ENCODE measurements around the gene SLC6A9.

The SLC6A9 gene

DNA sequence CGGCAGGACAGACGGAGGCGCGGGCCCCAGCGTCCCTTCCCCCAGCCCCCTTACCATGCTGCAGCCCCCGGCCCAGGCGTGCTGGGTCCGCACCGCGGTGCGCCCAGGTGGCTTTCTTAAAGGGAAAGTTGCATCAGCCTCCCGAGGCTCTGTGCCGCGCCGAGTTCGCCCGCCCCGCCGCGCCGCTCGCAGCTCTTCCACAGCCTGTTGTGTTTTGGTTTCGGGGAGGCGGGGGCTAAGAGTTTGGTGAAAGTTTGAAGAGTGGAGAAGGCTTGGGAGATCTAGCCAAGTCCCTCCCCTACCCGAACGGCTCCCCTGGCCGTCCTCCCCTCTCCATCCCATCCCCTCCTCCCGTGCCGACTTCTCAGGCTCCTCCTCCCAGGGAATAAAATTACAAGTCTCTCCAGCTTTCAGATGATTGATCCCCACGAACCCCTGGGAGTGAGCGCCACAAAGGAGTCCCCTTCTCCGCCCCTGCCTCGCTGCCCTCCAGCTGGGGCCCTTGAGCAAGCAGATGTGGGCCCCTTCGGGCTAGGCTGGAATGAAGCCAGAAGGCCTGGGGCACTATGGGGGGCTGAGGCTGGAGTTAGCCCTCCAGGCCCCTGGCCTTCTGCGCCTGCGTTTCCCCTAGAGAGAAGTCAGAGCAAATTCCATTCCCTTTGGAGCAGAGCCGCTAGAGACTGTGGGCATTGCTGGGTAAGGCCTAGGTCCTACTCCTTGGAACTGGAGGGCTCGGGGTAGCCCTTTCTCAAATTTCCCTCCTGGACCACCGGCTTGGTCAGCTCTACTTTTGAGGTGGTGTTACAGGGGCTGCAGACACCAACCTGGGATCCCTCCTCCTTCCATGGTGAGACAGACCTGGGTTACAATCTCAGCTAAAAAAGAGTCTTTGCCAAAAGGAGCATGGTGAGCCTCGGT, at the start of gene SLC6A9:
SLC6A9 (minus strand) TSS at position 211 of the 918 bp plus-strand sequence. CDS start 7,185 bp downstream, outside the sequence.
- peak; percentile 30 for DNase-seq

DNA sequence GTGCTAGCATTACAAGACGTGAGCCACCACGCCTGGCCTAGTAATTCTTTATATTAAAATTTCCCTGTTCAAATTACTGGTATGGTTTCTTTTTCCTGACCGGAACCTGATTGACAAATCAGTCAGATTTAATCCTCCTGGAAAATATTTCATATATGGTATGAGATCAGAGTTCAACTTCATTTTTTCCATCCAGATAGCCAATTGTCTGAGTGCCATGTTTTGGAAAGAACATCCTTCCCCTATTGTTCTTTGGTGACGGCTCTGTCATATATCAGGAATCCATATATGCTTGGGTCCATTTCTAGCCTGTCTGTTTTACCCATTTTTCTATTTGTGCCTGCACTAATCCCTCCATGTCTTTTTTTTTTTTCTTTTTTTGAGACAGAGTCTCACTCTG, 48.3 kb upstream of the SLC6A9 start:
- DNase-seq = no peak

DNA sequence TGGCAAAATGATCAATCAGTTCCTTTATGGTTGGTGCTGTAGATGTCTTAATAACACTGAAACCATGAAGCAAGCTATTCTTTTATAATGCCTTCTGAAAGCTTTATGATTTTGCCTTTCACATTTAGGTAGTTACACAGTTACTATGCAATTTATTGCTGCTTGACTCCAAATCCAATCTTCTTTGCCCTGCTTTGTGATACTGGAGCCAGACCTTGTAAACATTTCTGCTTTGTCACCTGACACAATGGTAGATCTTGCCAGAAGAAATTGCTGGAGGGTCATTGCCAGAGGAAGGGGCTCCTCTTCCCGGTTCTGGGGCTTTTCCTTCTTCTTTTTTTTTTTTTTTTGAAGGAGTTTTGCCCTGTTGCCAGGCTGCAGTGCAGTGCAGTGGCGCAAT, 46.8 kb upstream of the SLC6A9 start:
- no peak for DNase-seq

DNA sequence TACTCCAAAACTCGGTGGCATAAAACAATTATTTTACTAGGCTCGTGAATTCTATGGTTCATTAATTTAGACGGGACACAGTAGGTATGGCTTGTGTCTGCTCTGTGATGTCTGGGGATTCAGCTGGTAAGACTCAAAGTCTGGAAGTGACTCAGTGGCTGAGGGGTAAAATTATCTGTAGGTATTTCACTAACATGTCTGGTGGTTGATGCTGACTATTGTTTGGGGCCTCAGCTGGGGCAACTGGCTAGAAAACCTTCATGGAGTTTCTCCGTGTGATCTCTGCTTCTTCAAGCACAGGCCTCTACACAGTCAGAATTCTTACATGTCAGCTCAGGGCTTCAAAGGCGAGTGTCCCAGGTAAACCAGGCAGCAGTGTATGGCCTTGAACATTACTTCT, 46.2 kb upstream of the SLC6A9 start:
- no peak for DNase-seq

DNA sequence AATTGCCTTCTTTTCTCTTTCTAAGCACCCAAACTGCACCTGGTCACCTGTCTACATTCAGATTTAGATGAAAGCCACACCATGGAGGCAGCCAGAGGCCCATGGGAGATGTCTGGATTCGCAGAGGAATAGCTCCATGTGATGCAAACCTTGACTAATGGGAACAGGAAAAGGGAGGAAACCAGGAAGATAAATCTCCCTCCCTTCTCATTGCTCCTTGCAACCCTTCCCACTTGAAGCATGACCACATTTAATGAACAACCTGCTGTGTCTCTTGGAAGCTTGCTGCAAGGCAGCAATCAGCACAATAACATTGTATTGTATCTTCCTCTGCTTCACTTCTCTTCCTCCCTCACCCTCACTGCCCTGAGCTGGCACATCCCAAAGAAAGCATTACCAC, 44.8 kb upstream of the SLC6A9 start:
- DNase-seq = no peak

DNA sequence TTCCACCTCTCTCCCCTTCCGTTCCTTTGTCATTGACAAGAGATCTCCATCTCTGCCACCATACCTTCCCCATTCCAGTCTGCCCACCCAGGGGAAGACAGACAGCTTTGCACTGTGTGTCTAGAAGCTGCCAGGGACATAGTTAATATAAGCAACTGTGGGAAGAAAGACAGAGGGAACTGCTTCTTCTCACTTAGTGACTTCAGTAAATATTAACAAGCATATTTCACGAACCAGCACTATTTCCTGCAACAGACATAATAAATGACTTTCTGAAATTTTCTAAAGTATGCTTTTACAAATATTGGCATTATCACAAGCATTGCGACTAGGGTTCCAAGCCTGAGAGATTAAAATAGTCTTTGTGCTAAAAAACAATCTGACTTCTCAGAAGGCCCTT, 43.2 kb upstream of the SLC6A9 start:
- DNase-seq = no peak

DNA sequence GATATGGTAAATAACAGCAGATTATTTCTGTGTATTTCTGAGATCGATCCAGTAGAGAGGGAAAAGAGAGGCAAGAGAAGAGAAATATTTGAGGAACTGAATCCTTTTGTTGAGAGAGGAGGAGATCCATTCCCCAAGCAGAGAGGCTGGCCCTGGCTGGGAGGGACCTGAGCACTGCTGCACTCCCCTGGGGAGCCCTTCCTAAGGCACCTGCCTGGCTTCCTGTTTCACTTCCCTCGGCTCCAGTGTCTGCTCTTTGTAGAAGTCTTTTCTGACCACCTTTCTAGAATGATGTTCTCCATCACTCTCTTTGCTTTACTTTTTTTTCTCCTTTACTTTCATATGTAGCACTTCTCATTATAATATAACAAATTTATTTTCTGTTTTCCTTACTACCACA, 42.3 kb upstream of the SLC6A9 start:
- DNase-seq = no peak

DNA sequence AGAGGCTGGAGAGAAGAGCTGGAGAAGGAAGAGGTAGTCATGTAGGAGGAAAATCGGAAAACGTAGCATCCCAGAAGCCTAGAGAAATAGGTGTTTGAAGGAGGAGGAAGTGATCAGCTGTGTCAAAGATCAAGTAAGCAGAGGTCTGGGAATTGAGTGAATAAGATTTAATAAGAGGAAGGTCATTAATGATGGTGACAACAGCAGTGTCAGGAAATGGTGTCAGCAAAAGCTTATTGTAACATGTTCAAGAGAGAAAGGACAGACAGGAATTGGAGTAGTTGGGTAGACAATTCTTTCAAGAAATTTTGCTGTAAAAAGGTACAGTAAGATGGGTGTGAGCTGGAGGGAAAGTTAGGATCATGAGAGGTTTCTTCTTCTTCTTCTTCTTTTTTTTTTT, 41.6 kb upstream of the SLC6A9 start:
- no peak for DNase-seq

DNA sequence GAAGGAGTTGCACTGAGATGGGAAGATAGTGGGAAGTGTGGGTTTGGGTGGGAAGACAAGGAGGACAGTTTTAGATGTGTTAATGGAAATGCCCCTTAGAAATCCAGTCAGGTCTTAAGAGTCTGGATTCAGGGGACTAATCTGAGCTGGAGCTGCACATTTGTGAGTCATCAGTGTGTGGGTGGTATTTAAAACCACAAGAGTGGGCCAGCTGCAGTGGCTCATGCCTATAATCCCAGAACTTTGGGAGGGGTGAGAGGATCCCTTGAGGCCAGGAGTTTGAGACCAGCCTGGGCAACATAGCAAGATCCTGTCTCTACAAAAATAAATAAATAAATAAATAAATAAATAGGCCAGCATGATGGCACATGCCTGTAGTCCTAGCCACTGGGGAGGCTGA, 40.9 kb upstream of the SLC6A9 start:
- DNase-seq = no peak

DNA sequence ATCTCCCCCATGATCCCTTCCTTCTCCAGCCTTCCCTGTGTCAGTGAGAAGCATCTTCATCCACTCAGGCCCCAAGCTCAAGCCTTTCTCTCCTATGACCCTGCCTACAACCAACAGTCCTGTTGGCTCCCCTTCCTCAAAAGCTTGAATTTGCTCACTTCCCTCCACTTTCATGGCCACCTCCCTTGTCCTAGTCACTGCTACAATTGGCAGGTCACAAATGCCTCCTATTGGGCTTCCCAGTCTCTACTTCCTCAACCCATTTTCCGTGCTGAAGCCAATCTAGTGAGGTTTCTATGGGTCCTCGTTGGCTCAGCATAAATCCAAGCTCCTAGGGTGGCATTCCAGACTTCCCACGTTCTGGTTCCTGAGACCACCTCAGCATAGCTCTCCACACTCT, 40.2 kb upstream of the SLC6A9 start:
- no peak for DNase-seq

DNA sequence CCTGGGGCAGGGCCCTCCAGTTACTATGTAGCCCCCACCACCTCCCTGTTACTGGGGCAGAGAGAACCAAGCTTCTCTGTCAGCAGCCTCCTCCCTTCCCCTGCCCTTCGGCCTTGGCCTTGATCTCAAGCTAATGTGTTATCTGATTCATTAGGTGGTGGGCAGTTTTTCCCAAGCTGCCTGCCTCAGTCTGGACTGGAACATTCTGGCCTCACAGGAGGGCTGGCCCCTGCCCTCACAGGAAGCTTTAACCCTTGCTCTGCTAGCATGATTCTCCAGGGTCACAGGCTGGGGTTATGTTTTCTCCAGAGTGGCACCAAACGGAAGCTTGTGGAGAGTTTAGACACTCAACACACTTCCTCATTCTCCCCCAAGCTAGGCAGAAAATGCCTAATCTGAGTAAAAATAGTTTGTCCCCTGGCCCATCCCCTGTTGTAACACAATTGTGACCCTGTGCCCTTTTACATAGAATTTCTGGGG, 37.2 kb upstream of the SLC6A9 start:
- no peak for DNase-seq

DNA sequence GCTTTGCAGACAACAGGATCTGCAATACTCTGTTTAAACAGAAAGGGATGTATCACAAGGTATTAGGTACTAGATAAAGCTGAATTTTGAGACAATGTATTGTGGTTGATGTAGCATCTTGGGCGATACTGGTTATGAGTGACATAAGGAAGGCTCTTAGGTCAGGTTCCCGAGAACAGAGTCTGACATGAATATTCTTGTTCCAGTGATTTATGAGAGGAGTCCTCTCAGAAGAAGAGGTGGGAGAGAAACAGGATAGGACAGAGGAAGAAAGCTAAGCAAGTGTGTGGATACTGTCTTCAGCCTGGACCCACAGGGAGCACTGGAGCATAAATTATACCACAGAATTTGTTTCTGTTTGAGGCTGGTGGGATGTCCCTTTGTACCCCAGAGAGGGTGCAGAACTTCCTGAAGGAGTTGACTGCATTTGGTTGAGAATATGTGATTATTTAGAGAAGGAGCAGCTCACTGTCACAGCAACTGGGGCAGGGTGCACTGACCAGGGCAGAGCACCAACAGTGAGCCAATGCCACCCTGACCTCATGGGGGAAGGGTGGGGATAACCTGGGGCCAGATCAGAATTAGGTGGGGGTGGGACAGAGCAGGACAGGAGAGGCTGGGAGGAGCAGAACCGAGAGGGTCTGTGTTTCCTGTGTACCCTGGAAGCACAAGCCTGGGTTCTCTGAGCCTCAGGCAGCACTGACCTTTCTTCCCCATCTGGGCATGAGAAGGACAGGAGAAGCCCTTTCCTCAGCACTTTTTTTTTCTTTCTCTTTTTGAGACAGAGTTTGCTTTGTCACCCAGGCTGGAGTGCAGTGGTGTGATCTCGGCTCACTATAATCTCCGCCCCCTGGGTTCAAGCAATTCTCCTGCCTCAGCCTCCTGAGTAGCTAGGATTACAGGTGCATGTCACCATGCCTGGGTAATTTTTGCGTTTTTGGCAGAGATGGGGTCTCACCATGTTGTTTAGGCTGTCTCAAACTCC, 36.3 kb upstream of the SLC6A9 start:
- no peak for DNase-seq

DNA sequence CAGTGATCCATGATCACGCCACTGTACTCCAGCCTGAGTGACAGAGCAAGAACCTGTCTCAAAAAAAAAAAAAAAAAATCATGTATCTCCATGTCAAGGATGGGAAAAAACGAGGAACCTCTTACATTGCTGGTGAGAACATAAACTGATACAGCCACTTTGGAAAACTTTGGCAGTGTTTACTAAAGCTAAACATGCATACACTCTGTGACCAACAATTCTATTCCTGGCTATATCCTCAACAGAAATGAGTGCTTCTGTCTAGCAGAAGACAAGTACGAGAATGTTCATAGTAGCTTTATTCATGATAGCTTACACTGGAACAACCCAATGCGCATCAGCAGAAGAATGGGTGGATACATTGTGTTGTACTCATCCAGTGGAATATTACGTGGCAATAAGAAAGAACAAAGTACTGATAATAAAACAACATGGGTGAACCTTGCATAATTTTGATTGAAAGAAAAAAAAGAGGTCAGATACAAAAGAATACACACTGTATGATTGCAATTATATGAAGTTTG, 31.5 kb upstream of the SLC6A9 start:
- DNase-seq = no peak

DNA sequence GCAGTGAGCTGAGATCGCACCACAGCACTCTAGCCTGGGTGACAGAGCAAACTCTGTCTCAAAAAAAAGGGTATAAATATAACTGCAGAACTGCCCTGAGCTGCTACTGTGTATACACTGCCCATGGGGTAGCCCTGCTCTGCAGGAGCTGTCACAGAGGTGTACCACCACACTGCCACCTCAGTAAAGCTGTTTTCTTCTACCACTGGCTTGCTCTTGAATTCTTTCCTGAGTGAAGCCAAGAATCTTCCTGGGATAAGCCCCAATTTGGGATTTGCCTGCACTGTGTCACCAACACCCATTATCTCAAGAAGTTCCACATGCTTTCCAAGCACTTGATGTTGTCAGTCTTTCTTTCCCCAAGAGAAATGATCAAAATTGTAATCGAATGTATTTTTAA, 30.6 kb upstream of the SLC6A9 start:
- DNase-seq = no peak

DNA sequence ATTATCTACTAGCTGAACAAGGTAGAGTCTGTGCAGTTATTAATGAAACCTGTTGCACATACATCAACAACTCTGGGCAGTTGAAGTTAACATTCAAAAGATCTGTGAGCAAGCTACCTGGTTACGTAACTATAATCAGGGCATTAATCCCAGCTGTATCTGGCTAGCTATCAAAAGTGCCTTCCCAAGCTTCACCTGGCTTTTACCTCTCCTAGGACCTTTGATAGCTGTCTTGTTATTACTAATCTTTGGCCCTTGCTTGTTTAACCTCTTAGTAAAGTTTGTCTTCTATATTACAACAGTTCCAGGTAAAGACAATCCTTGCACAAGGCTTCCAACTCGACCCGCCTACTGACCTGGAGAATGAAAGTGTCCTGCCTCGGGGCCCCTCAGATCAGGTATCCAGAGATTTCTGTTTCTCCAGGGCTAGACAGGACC, 29.6 kb upstream of the SLC6A9 start:
- DNase-seq = no peak

DNA sequence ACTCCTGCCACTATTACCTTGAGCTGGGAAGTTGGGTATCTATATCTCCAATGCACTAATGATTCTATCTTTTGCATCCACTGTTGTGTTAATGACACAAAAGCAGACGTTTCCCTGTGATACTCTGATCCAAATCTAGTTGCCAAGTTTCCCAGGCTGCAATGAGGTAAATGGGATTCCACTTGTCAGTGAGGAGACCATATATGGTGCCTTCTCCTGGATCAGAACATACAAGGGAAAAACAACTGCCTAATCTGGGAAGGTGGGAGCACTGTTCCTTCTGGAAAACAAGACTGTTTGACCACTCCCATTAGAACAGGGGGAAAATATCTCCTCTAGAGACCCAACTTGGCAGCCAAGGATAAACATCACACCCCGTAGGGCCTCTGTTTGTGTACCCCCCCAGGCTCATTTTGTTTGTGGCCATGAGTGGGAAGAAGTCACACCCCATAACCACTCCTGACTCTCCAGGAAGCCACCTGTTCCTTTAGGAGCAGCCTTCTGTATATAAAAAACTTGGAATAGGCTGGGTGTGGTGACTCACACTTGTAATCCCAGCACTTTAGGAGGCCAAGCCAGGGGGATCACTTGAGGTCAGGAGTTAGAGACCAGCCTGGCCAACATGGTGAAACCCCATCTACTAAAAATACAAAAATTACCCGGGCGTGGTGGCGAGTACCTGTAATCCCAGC, 28.5 kb upstream of the SLC6A9 start:
- DNase-seq = no peak

DNA sequence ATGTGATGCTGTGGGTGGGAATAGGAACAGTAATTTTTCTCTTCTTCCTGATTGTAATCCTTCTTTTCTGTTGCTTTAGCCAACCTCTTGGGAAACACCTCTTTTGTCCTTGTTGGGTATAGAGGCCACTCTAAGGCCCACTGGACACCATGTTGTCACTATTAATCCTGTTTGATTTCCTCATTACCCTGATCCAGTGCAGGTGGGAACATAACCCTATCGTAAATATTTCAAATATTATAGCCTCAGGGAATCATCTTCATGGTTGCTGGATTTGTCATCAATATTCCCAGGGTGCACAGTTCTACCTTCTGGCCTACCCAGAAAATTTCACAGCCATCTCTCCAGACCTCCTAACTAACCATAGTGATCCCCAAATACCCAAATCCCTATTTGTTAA, 27.9 kb upstream of the SLC6A9 start:
- no peak for DNase-seq

DNA sequence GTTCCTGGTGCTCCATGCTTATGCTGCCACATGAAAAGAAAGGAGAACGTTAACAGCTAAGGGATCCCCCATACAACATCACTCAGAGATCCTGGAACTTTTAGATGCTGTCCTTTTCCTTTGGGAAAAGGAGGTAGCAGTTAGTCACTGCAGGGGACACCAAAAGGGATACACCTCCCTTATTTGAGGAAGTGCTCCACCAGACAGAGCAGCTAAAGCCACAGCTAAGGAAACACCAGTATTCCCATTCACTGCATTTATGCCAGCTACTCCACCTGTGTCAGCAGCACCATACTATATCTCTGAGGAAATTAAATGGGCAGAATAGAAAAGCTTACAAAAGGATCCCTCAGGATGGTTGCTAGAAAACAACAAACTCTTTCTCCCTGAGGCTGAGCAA, 26.0 kb upstream of the SLC6A9 start:
- no peak for DNase-seq

DNA sequence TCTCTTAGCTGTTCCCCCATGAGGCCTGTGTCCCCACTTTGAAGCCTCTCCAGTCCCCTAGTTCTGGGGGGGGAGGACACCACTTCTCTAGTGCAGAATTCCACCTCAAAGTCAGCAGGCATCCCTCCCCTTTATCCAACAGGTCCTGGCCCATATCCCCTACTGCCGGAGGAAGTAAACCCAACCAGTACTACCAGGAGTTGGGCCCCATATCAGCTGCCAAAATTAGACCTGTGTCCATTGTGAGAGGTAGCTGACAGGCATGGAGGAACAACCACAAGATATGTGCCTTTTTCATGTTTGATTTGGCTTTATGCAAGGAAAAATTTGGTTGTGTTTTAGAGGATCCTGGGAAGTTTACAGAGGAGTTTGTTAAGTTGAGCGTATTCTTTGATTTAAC, 22.1 kb upstream of the SLC6A9 start:
- no peak for DNase-seq

DNA sequence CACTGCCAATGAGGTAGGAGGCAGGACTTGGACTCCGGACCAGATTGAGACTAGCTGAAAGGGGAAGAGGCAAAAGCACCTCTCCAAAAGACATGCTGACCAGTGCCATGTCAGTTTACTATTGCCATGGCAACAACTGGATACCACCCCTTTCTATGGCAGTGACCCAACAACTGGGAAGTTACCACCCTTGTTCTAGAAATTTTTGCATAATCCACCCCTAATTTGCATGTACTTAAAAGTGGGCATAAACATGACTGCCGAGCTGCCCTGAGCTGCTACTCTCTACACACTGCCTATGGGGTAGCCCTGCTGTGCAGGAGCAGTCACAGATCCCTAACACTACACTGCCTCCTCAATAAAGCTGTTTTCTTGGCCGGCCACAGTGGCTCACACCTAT, 19.0 kb upstream of the SLC6A9 start:
- DNase-seq = no peak

DNA sequence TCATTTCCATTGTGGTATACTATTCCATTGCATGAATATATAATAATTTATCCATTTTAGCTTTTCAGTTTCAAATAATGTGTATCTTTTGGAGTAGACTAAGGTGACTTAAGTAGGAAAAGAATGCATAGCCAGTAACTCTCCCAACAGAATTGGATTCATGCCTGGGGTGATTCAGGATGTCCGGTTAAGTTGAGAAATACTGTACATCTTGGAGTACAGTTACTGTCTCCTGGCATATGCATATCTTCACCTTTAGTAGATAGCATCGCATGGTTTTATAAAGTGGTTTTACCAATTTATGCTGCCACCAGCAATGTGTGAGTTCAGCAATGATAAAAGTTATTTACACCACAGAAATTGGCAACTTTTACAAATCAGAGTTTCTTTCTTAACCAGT, 18.6 kb upstream of the SLC6A9 start:
- DNase-seq = no peak

DNA sequence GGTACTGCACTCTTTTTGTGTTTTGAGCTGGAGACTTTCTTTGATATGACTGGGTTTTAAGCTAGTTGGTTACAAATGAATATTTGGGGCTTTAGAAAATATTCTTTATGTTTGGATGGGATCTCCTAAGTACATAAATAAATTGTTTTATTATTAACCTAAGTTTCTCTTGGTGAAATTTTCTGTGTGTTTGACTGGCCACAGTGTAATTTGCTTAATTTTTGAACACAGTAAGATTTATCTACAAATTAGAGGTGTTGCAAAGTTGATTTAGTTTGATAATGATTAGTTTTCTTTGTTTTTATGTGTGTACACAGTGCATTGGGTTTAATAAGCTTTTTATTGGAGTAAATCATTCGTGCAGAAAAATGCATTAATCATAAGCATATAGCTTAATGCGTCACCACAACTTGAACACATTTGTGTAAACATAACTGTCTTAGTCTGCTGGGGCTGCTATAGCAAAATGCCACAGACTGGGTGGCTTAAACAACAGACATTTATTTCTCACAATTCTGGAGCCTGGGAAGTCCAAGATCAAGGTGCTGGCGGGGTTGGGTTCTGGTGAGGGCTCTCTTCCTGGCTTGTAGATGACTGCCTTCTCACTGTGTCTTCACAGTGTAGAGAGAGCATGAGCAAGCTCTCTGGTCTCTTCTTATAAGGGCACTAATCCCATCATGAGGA, 17.4 kb upstream of the SLC6A9 start:
- no peak for DNase-seq
